Mucosa of gallbladder (tissue), 1 donor: ENCODE results near the gene CAPN8. TPM values are rescaled to one million over a fixed set of nuclear protein-coding genes. Genes with fewer than 3 reads are reported as not detected.

ENCODE experiments used
- DNase-seq: peaks from one replicate; pipeline ENCODE4 v3.0.0-alpha.2; 2020; ENCODE audit warnings: low spot score
- total RNA-seq: library from RNA; stranded (reverse); gene quantifications from one replicate; pipeline ENCODE4 v1.2.1, GENCODE V29; 2021
- donor health status: DM: no; HTN: no; CAD: no.

The CAPN8 gene
- total RNA-seq, 1 donor from 2014 or later, result 35.6 TPM

- DNase-seq, result no peak
These were observed 11.4 kb downstream of the CAPN8 start for GRCh38 chr1:223654083-223654482.

GRCh38 chr1:223653431-223653830, 12.1 kb downstream of the CAPN8 start:
- DNase-seq, result no peak

GRCh38 chr1:223653015-223653414, 12.5 kb downstream of the CAPN8 start:
- DNase-seq, result no peak

- no peak for DNase-seq
These were observed 13.0 kb downstream of the CAPN8 start for GRCh38 chr1:223652436-223652941.

- DNase-seq, result no peak
These were observed 14.1 kb downstream of the CAPN8 start for GRCh38 chr1:223651291-223651991.

GRCh38 chr1:223650465-223650864, 15.0 kb downstream of the CAPN8 start:
- no peak for DNase-seq

GRCh38 chr1:223649222-223649621, 16.3 kb downstream of the CAPN8 start:
- no peak for DNase-seq

- DNase-seq, result no peak
These were observed 18.3 kb downstream of the CAPN8 start for GRCh38 chr1:223647249-223647648.

GRCh38 chr1:223645903-223646302, 19.6 kb downstream of the CAPN8 start:
- DNase-seq, result no peak

- DNase-seq, result no peak
These were observed 23.3 kb downstream of the CAPN8 start for GRCh38 chr1:223642237-223642636.

- DNase-seq, result peak; percentile 64
These were observed 23.9 kb downstream of the CAPN8 start for GRCh38 chr1:223641523-223642039.

GRCh38 chr1:223639331-223639749, 26.2 kb downstream of the CAPN8 start:
- DNase-seq, result no peak

- DNase-seq, result no peak
These were observed 30.3 kb downstream of the CAPN8 start for GRCh38 chr1:223635236-223635635.

- no peak for DNase-seq
These were observed 31.1 kb downstream of the CAPN8 start for GRCh38 chr1:223634423-223634822.

GRCh38 chr1:223631956-223632355, 33.5 kb downstream of the CAPN8 start:
- DNase-seq, result no peak

GRCh38 chr1:223631473-223631872, 34.0 kb downstream of the CAPN8 start:
- no peak for DNase-seq

GRCh38 chr1:223629126-223629457, 36.4 kb downstream of the CAPN8 start:
- no peak for DNase-seq

- no peak for DNase-seq
These were observed 37.0 kb downstream of the CAPN8 start for GRCh38 chr1:223628233-223629125.

- peak; percentile 32 for DNase-seq
These were observed 43.2 kb downstream of the CAPN8 start for GRCh38 chr1:223622132-223622842.

- DNase-seq, result no peak
These were observed 44.2 kb downstream of the CAPN8 start for GRCh38 chr1:223621312-223621734.

GRCh38 chr1:223620297-223620897, 45.1 kb downstream of the CAPN8 start:
- no peak for DNase-seq

- no peak for DNase-seq
These were observed 46.8 kb downstream of the CAPN8 start for GRCh38 chr1:223618680-223619079.
